Spleen (tissue), 11 donors: Measurements from ENCODE around the gene CISH. TPM values are rescaled to one million over a fixed set of nuclear protein-coding genes. Genes with fewer than 3 reads are reported as not detected.
A peak's percentile ranks its signal among the peaks of the same experiment; 100 is the strongest.

Experiments used
- DNase-seq: peaks from one replicate; pipeline ENCODE4 v3.0.0-alpha.2; 2020
- H3K27ac ChIP-seq, 8 donors: fragments of 200-600 bp; sonication (generic) in 7 of 8; 1 replicate in 4 of 8; 2 replicates in 4 of 8; pipeline versions ENCODE4 v1.5.0 to v1.8.0; 2016 to 2021; ENCODE audit warnings: inconsistent platforms in 4 of 8, mild to moderate bottlenecking in 4 of 8, moderate library complexity in 1 of 8
- H3K27me3 ChIP-seq, 7 donors: fragments of 200-600 bp; sonication (generic) in 6 of 7; replicated peaks in 1 of 7; 1 replicate in 4 of 7; 2 replicates in 3 of 7; pipeline versions ENCODE4 v1.5.0 to v1.8.0; 2016 to 2021; ENCODE audit warnings: inconsistent platforms in 3 of 7, mild to moderate bottlenecking in 1 of 7
- H3K36me3 ChIP-seq, 6 donors: fragments of 200-600 bp; sonication (generic) in 5 of 6; 1 replicate in 4 of 6; 2 replicates in 2 of 6; pipeline versions ENCODE4 v1.5.0 to v1.8.0; 2016 to 2021; ENCODE audit warnings: inconsistent platforms in 2 of 6
- H3K4me1 ChIP-seq, 6 donors: fragments of 200-600 bp; sonication (generic) in 5 of 6; 1 replicate in 3 of 6; 2 replicates in 3 of 6; pipeline versions ENCODE4 v1.5.0 to v1.8.0; 2016 to 2021; ENCODE audit warnings: inconsistent platforms in 3 of 6
- H3K4me3 ChIP-seq, 8 donors: fragments of 200-600 bp; sonication (generic) in 7 of 8; 1 replicate in 4 of 8; 2 replicates in 4 of 8; pipeline versions ENCODE4 v1.5.0 to v1.8.0; 2016 to 2021; ENCODE audit warnings: inconsistent platforms in 4 of 8, mild to moderate bottlenecking in 4 of 8, moderate library complexity in 2 of 8
- H3K9me3 ChIP-seq, 8 donors: fragments of 200-600 bp; sonication (generic) in 7 of 8; 1 replicate in 4 of 8; 2 replicates in 4 of 8; pipeline versions ENCODE4 v1.5.0 to v1.8.0; 2016 to 2021; ENCODE audit warnings: inconsistent platforms in 4 of 8
- CTCF ChIP-seq, 11 experiments: fragments of 200-600 bp in 7 of 11; fragments of 450-650 bp in 4 of 11; sonication (generic) in 4 of 11; IDR thresholded peaks in 8 of 11; conservative IDR thresholded peaks in 3 of 11; 1 replicate in 7 of 11; 2 replicates in 4 of 11; pipeline versions ENCODE4 v1.4.0 to v1.8.0; 2016 to 2021; ENCODE audit warnings: antibody characterized with exemption in 11 of 11, inconsistent platforms in 4 of 11, mild to moderate bottlenecking in 1 of 11
- POLR2A ChIP-seq, 3 donors: fragments of 450-650 bp; IDR thresholded peaks; one replicate each; pipeline ENCODE4 v1.5.1; 2017; ENCODE audit warnings: antibody characterized with exemption in 3 of 3, mild to moderate bottlenecking in 1 of 3
- POLR2AphosphoS5 ChIP-seq, 3 donors: sonication (generic); formaldehyde crosslinking; IDR thresholded peaks; one replicate each; pipeline ENCODE4 v1.5.1; 2017; ENCODE audit warnings: antibody characterized with exemption in 3 of 3
- WGBS, 5 donors: extraction: QIAGEN DNeasy Blood & Tissue Kit in 3 of 5; methylation state at CpG; one replicate each; pipeline versions ENCODE4 v1.1.5 to v1.1.7; 2013 to 2018; 5-methylcytosine and 5-hydroxymethylcytosine counted together
- intact Hi-C: fragments of 100-400 bp; cut with DNase I; formaldehyde crosslinking; loops from one replicate; pipeline ENCODE4 v1.15.0; 2023; ENCODE audit warnings: low total_unique reads
- polyA plus RNA-seq, 3 donors: library from polyadenylated mRNA; stranded (reverse); fragments of 200-250 nt; gene quantifications; one replicate each; pipeline ENCODE4 v1.2.1, GENCODE V29; 2013
- total RNA-seq, 7 donors: library from RNA; depleted of rRNA in 3 of 7; stranded (reverse); fragments of >200 nt in 3 of 7; fragmentation: NEBNext Ultra II Directional in 4 of 7; extraction: Animal tissue kit (Norgen Biotek cat#: 25700) in 4 of 7; gene quantifications; one replicate each; pipeline versions ENCODE4 v1.1.0 to v1.2.1, GENCODE V29; 2016 to 2021
- donor health status: healthy with polysubstance abuse.
- donor health status: DM: no; HTN: no; CAD: no; lungs with moderate emphysema.
- donor health status: DM: no; HTN: no; CAD: no.
- donor health status: Bipolar disorder and iron deficiency.
- donor health status: healthy.
- donor health status: DM: no; HTN: no; CAD: no.
- donor health status: DM: yes; HTN: yes; CAD: no.

Gene CISH
- total and polyA plus RNA-seq, 10 donors: 2.9 to 23.6 (median 11.0) TPM

GRCh38 chr3:50615190-50615589, 3.6 kb upstream of the CISH start:
- DNase-seq: no peak
- H3K9me3 ChIP-seq: no peaks in the 10 kb centered on the region
- H3K4me1 ChIP-seq: peaks cover 53 to 85% (median 76%) of the 10 kb centered on the region in 6 donors
- H3K4me3 ChIP-seq: no peak overlapping the region
- no peaks in the 10 kb centered on the region for H3K27me3 ChIP-seq
- intact Hi-C loops: loop anchor here (5.0 kb wide), 1 partner anchor 767 kb away; no protein-coding TSS in a partner anchor
- H3K27ac ChIP-seq: no peak overlapping the region
- H3K36me3 ChIP-seq: no peaks in the 10 kb centered on the region
- no peak for TF ChIP-seq POLR2AphosphoS5 (IDR thresholded peaks at IDR 0.05)
- no peak for TF ChIP-seq POLR2A (IDR thresholded peaks at IDR 0.05)
- TF ChIP-seq CTCF (IDR thresholded peaks at IDR 0.05 in 8 of 11, conservative IDR thresholded peaks at IDR 0.05 in 3 of 11): no peak
- WGBS, 5 donors: 70 to 80% (median 72%) methylated on average over 1 of the region's 1 CpG

- Histone ChIP-seq H3K27me3 (no peaks in the 10 kb centered on the region), H3K27ac (peak overlapping the region in 6 of 8 donors; percentile 10 to 93 (median 86)), H3K4me1 (peaks cover 37 to 85% (median 75%) of the 10 kb centered on the region in 6 donors), H3K36me3 (peaks cover 0 to 6% (median under 1%) of the 10 kb centered on the region in 6 donors), H3K4me3 (peak overlapping the region in 4 of 8 donors; percentile 70 to 85 (median 76)), H3K9me3 (no peaks in the 10 kb centered on the region)
- TF ChIP-seq POLR2AphosphoS5 (IDR thresholded peaks at IDR 0.05) (no peak), POLR2A (IDR thresholded peaks at IDR 0.05) (no peak), CTCF (IDR thresholded peaks at IDR 0.05 in 8 of 11, conservative IDR thresholded peaks at IDR 0.05 in 3 of 11) (no peak)
- DNase-seq: no peak
- WGBS, 5 donors: 62 to 72% (median 69%) methylated on average over 5 to 6 of the region's 6 CpGs
- intact Hi-C loops: loop anchor here (1.0 kb wide), 1 partner anchor 41 kb away; no protein-coding TSS in a partner anchor
Measured at GRCh38 chr3:50612970-50613846, 1.6 kb upstream of the CISH start.

- Histone ChIP-seq H3K36me3 (peaks cover 0 to 15% (median 9%) of the 10 kb centered on the region in 6 donors), H3K4me3 (peak overlapping the region; percentile 63 to 85 (median 71)), H3K9me3 (no peaks in the 10 kb centered on the region), H3K27ac (peak overlapping the region; percentile 82 to 93 (median 90)), H3K4me1 (peaks cover 31 to 85% (median 75%) of the 10 kb centered on the region in 6 donors), H3K27me3 (no peaks in the 10 kb centered on the region)
- TF ChIP-seq POLR2AphosphoS5 (IDR thresholded peaks at IDR 0.05) (no peak), CTCF (IDR thresholded peaks at IDR 0.05 in 8 of 11, conservative IDR thresholded peaks at IDR 0.05 in 3 of 11) (no peak), POLR2A (IDR thresholded peaks at IDR 0.05) (no peak)
- intact Hi-C loops: loop anchor here (1.0 kb wide), 1 partner anchor 40 kb away; no protein-coding TSS in a partner anchor
- no peak for DNase-seq
- WGBS, 5 donors: 9 to 17% (median 11%) methylated on average over 18 to 29 of the region's 29 CpGs
Measured at GRCh38 chr3:50612234-50612882, 784 bp upstream of the CISH start.
